NCI-H526 (cell line): ENCODE measurements around the gene SPRED3.
"Not testable (repeated sequence)": the region's sequence is repeated elsewhere in the genome, so short reads cannot be mapped to it uniquely, and the experiment has no call there.

Source experiments
- DNase-seq, 2 experiments: peaks; one replicate each; lab custom pipeline; 2025; lab: John Stamatoyannopoulos, UW

Gene SPRED3

DNA sequence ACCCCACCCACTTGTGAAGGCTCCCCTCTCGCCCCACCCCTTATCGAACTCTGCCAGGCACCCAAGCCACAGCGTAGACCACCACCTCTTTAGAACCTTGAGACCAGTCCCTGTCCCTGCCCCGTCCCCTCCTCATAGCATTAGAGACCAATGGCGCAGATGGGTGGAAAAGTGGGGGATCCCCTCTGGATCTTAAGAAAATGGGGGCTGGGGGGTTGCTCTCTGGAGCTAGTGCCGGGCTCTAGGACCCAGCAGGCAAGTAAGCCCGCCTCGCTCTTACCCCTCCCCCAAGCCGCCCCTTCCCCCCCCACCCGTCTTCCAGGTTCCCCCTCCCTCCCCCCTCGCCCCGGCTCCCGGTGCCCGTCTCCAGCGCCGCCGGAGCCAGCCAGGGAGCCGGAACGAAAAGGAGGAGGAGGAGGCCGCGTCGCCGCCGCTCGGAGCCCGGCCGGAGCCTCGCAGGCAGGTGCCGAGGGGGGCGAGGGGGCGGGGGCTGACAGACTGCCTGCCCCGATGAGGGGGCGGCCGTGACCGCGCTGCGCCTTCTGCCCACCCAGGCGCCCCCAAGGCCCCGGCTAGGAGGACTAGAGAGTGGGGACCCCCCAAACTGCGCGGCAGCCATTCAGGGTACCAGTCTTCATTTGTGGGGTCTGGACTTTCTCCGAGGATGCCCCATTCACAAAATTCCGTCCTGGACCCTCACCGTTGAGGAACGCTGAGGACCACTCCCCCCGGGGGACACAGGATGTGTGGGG lies at the start of gene SPRED3:
Gene SPRED3, plus strand, starts transcription at position 349 of the 752 bp plus-strand sequence. CDS start 1,606 bp downstream, outside the sequence.
- DNase-seq, result peak; percentile 64 to 89

DNA sequence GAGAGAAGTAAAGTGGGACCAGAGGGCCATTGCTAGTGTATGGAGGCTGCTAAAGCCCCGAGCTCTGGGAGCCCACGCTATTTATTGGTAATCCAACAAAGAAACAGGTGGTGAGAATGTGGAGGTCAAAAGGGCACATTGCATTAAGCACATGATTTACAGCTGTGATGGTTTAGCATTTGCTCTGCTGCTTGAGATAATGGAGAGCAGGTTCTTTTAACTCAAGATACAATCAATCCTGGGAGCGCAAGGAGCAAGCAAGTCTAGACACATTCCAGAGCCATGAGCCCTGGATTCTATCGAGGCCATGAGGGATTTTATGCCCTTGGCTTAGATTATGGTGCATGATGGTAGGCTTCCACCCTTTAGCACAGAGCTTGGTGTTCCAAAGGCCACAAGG lies 49.5 kb upstream of the SPRED3 start:
- DNase-seq, result not testable (repeated sequence)

- no peak for DNase-seq
Observed at GRCh38 chr19:38340927-38341326, 47.6 kb upstream of the SPRED3 start.

- DNase-seq, result no peak
Observed at GRCh38 chr19:38346837-38347236, 41.7 kb upstream of the SPRED3 start.

GRCh38 chr19:38350883-38351282 lies 37.6 kb upstream of the SPRED3 start:
- no peak for DNase-seq

DNA sequence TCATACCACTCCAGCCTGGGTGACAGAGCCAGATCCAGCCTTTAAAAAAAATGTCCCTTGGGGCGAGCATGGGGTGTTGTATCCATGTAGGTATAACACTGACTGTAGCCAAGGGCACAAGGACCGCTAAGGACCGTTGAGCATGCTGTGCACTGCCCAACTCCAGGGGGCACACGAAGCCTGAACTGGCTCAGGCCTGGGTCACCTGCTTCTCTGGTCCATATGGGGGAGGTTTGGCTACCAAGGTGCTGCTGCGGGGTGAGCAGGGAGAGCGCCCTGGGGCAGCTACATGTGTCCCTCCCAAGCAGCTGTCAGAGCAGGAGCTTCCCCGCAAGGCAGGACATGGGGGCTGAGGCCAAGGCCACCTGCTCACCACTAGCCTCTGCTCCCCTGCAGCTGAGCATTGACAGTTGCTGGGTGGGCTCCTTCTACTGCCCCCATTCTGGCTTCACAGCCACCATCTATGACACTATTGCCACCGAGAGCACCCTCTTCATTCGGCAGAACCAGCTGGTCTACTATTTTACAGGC lies 36.6 kb upstream of the SPRED3 start:
- no peak for DNase-seq

DNA sequence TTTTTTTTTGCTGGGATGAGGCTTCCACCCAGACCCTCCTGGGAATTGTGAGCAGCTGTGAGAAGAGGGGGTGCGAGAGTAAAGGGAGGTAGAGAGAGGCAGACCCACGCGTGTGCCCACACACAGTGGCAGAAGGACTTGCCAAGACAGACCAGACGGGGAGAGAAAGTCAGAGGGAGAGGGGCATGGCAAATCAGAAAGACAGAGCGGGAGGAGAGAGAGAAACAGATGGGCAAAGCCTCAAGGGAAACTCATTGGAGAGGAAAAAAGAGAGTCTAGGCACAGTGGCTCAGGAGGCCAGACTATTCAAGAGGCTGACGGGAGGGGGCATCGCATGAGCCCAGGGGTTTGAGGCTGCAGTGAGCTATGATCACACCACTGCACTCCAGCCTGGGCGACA lies 35.9 kb upstream of the SPRED3 start:
- DNase-seq, result no peak

GRCh38 chr19:38355728-38356725 lies 32.5 kb upstream of the SPRED3 start:
- DNase-seq, result no peak

DNA sequence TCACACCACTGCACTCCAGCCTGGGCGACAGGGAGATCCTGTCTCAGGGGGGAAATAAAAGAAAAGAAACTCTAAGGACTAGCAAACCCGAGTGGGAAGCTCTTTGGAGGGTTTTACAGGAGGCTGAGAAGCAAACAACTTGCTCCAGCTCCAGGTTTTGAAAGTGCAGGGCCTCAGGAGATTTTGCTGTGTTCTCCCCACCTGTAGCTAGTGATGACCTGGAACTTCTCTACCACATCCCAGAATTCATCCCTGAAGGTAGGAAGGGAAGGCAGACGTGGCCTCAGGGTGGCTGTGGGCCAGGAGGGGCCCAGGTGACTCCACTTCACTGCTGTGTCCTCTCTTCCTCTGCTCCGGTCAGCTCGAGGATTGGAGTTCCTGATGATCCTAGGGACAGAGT lies 30.4 kb upstream of the SPRED3 start:
- no peak for DNase-seq

DNA sequence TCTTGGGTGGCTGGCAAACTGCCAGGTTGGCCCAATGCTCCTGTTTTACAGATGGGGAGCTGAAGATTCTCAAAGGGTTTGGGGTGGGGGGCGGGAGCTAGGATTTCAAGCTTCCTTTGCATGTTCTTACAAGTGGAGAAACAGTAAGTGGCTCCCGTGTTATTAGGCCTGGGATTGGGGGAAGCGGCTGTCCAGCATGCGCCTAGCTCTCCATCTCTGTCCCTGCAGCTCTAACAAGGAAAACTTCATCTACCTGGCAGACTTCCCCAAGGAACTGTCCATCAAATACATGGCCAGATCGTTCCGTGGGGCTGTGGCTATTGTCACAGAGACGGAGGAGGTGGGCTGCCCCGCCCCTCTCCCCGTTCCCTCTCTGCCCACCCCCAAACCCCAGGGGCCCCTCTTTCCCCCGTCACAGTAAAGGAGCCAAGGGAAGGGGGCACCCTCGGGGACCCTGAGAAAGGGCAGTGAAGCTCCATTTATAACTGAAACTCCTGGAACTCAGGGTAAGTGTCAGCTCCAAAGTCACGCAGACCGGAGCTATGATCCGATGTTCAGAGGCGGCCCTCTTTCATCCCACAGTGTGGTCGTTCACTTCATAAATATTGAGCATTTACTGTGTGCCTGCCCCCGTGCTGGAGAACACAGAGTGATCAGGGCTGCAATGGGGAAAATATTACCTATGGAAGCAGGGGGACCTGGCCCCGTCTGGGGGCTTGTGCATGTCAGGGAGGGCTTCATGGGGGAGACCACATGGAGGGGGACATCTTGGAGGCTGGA lies 29.1 kb upstream of the SPRED3 start:
- DNase-seq, result no peak

DNA sequence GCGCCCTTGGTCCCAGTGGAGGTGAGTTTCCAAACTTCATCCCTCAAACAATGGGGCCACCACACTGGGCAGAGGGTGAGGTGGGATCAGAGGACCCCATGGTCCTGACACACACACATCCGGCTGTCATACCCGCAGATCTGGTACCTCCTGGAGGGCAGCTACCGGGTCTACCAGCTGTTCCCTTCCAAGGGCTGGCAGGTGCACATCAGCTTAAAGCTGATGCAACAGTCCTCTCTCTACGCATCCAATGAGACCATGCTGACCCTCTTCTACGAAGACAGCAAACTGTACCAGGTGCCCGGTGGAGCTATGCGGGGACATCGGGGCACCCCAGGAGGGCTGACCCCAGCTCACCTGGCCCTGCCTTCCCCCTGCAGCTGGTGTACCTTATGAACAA lies 28.1 kb upstream of the SPRED3 start:
- DNase-seq, result no peak

- no peak for DNase-seq
Observed at GRCh38 chr19:38360839-38361631, 27.5 kb upstream of the SPRED3 start.

DNA sequence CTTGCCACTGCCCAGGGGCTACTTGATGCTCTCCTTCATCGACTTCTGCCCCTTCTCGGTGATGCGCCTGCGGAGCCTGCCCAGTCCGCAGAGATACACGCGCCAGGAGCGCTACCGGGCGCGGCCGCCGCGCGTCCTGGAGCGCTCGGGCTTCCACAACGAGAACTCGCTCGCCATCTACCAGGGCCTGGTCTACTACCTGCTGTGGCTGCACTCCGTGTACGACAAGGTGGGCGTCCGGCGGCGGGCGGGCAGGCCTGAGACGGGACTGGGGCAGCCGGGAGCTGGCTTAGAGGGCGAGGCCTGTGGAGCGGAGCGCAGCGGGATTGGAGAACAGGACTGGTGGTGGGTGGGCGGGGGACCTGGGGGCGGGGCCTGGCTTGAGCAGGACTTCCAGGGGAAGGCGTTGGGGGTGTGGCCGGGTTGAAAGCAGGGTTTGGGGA lies 26.8 kb upstream of the SPRED3 start:
- DNase-seq, result peak; percentile 83 to 96

GRCh38 chr19:38362076-38362945 lies 26.2 kb upstream of the SPRED3 start:
- peak; percentile 33 to 88 for DNase-seq

DNA sequence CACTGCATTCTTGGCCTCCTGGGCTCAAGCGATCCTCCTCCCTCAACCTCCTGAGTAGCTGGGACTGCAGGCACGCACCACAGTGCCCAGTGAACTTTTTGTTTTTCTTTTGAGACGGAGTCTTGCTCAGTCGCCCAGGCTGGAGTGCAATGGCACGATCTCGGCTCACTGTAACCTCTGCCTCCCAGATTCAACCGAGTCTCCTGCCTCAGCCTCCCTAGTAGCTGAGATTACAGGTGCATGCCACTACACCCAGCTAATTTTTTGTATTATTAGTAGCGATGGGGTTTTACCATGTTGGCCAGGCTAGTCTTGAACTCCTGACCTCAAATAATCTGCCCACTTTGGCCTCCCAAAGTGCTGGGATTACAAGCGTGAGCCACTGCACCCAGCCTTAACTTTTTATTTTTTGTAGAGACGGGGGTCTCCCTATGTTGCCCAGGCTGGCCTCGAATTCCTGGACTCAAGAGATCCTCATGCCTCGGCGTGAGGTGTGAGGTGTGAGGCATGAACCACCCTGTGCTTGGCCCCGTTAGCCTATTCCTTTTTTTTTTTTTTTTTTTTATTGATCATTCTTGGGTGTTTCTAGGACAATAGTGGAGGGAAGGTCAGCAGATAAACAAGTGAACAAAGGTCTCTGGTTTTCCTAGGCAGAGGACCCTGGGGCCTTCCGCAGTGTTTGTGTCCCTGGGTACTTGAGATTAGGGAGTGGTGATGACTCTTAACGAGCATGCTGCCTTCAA lies 25.4 kb upstream of the SPRED3 start:
- not testable (repeated sequence) for DNase-seq

GRCh38 chr19:38367041-38367440 lies 21.5 kb upstream of the SPRED3 start:
- no peak for DNase-seq

- no peak for DNase-seq
Observed at GRCh38 chr19:38369584-38369983, 18.9 kb upstream of the SPRED3 start.

DNA sequence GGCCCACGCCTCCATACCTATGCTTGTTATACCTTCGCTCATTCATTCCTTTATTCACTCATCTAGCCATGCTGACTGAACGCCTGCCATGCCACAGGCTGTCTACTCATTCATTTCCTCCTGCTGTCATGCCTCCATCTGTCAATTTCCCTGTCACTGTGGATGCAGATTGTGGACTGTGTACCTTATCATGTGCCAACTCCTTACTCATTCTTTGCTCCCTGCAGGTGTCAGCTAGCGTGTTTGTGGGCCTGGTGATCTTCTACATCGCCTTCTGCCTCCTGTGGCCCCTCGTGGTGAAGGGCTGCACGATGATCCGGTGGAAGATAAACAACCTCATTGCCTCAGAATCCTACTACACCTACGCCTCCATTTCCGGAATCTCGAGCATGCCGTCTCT lies 18.2 kb upstream of the SPRED3 start:
- DNase-seq, result no peak

DNA sequence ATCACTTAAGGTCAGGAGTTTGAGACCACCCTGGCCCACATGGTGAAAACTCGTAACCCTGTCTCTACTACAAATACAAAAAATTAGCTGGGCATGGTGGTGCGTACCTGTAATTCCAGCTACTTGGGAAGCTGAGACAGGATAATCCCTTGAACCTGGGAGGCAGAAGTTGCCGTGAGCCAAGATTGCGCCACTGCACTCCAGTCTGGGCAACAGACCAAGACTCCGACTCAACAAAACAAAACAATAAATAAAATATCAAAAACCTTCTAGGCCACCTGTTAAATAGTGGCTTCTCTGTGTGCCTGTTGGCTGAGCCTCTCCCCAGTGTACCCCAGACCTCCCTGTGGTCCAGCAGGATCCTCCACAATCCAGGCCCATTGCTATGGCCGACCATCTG lies 17.4 kb upstream of the SPRED3 start:
- no peak for DNase-seq
